ENCODE measurements around the gene SETD1A.

Gene SETD1A

DNA sequence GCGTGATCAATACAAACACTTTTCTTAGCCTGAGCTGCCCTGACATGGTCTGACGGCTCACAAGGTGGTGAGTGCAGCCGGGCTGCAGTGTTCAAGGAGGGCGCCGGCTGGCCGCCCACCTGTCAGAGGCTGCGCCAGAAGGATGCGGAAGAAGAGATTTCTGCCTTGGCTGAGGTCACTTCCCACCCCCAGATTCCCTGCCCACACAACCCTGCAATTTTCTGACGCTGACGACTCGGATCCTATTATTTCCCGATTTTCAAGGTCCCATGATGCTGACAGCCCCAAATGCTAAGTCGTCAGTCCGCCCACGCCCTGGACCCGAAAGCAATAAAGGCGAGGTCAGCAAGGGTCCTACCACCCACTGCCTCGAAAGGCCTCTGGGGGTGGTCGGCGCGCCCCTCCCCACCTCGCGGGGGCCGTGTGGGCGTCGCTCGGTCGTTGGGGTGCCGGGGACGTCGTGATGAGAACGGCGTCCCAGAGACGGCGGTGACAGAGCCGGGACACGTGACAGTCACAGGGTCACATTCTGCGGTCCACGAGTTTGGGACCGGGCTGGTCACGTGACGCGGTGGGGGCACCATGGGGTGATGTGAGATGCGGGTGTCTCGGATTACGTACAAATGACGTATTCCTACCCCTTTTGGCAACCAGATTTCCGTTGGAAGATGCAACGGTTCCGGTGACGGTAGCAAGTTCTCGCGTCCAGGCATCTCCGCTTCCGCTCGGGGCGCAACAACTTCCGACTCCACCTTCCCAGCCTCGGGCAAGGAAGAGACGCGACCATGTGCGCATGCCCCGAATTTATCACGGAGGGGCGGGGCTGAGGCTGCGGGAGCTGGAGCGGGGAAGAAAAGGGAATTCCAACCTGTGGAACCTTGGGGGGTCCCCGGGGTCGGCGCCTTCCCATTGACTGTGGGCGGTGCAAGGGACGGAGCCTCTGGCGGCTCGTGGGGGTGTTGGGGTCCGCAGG is 75.5 kb downstream of the SETD1A start, which contains the start of gene STX4:
TSS of gene STX4 (plus strand) at position 823 of the 973 bp plus-strand sequence. CDS start 248 bp downstream, outside the sequence.
- TF ChIP-seq, protein P1, sequence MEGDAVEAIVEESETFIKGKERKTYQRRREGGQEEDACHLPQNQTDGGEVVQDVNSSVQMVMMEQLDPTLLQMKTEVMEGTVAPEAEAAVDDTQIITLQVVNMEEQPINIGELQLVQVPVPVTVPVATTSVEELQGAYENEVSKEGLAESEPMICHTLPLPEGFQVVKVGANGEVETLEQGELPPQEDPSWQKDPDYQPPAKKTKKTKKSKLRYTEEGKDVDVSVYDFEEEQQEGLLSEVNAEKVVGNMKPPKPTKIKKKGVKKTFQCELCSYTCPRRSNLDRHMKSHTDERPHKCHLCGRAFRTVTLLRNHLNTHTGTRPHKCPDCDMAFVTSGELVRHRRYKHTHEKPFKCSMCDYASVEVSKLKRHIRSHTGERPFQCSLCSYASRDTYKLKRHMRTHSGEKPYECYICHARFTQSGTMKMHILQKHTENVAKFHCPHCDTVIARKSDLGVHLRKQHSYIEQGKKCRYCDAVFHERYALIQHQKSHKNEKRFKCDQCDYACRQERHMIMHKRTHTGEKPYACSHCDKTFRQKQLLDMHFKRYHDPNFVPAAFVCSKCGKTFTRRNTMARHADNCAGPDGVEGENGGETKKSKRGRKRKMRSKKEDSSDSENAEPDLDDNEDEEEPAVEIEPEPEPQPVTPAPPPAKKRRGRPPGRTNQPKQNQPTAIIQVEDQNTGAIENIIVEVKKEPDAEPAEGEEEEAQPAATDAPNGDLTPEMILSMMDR (conservative IDR thresholded peaks at IDR 0.05; ENCODE audit: low read depth), result no peak
- ChIA-PET CTCF (interaction anchor here (0.5 to 1.4 kb wide), 6 partner anchors 11 to 126 kb away, joined by 3 to 5 read pairs (median 4); partner anchors contain the start of gene HSD3B7), POLR2A (ENCODE audit: low non-redundant PET) (no interaction called here)
- peak within 1 kb of the TSS; percentile 83 for H3K27ac ChIP-seq
- peak; percentile 96 for DNase-seq (ENCODE audit: low spot score)

DNA sequence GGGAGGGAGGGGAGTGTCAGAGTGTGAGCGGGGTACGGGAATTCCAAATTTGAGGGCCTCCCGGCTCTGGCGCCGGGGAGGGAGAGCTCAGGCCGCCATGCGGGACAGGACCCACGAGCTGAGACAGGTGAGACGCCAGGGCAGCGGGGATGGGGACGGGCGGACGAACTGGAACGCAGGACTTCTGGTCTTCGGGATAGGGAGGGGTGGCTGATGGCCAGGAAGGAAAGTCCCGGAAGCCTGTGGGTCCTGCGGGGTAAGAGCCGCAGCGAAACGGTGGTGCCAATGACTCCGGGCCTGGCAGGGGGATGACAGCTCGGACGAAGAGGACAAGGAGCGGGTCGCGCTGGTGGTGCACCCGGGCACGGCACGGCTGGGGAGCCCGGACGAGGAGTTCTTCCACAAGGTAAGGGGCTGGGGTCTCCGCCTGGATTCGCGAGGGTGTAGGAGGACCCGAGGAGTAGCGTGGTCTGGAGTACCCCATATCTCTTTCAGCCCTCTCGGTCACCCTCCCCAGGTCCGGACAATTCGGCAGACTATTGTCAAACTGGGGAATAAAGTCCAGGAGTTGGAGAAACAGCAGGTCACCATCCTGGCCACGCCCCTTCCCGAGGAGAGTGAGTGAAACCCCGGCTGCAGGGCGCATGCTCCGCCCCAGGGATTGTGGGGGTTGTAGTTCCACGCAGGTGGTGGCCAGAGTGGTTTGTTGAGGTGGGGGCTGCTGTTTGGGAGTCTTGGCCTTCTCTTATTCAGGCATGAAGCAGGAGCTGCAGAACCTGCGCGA is 76.3 kb downstream of the SETD1A start:
- POLR2A ChIA-PET (ENCODE audit: low non-redundant PET), result interaction anchor here (0.7 kb wide), 1 partner anchor 58 kb away, joined by 4 read pairs; no protein-coding TSS in a partner anchor

More for the DNA sequence above, 76.3 kb downstream of the SETD1A start:
- TF ChIP-seq, protein P1 (conservative IDR thresholded peaks at IDR 0.05; ENCODE audit: low read depth), result no peak
- DNase-seq (ENCODE audit: low spot score), result peak; percentile 98
- H3K27ac ChIP-seq, result peak overlapping the region; percentile 83
- CTCF ChIA-PET, result interaction anchor here (0.6 to 1.4 kb wide), 6 partner anchors 17 to 126 kb away, joined by 3 to 8 read pairs (median 4); no protein-coding TSS in a partner anchor
